HG03558 (cell line): ENCODE data around the gene GFOD1.
"Not testable (repeated sequence)": the region's sequence is repeated elsewhere in the genome, so short reads cannot be mapped to it uniquely, and the experiment has no call there.

ENCODE experiments used
- ATAC-seq: cut with Tn5 transposase; IDR thresholded peaks from one replicate; pipeline ENCODE4 v1.9.1; 2021; ENCODE audit warnings: moderate number of reproducible peaks; ENCODE audit not compliant: unreplicated experiment; ENCODE audit errors: extremely low read depth

The GFOD1 gene

DNA sequence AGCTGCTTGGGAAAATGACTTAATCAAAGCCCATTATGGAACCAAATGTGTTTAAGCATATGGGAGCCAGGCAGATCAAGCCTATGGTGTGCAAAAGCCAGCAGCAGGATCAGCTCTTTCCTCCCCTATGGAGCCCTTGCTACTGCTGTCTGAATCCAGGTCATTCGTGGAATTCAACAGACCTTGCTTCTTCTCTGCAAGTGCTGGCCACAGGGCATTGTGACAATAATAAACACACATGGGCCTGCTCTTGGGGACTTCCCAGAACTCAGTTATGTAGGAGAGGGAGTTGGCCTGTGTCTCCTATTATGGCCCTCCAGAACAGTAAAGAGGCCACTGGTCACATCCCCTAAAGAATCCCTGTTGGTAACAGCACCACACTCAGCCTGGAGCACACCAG lies 18.6 kb downstream of the GFOD1 start:
- no peak for ATAC-seq

DNA sequence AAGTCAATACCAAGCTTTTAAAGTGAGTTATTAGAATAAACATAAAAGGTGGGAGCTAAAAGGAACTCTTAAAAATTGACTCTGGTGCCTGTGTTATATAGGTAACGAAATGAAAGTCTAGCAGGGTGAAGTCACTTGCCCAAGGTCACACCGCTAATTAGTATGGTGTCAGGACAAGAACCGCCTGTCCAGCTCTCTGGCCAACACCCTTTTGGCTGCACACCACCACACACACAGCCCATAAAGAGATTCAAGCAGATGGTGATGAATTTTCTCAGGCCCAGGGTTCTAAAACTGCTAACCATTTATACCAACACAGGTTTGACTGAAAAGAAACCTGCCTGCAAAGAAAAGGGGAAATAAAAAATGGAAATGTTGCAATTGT lies 20.2 kb downstream of the GFOD1 start:
- ATAC-seq, result no peak

DNA sequence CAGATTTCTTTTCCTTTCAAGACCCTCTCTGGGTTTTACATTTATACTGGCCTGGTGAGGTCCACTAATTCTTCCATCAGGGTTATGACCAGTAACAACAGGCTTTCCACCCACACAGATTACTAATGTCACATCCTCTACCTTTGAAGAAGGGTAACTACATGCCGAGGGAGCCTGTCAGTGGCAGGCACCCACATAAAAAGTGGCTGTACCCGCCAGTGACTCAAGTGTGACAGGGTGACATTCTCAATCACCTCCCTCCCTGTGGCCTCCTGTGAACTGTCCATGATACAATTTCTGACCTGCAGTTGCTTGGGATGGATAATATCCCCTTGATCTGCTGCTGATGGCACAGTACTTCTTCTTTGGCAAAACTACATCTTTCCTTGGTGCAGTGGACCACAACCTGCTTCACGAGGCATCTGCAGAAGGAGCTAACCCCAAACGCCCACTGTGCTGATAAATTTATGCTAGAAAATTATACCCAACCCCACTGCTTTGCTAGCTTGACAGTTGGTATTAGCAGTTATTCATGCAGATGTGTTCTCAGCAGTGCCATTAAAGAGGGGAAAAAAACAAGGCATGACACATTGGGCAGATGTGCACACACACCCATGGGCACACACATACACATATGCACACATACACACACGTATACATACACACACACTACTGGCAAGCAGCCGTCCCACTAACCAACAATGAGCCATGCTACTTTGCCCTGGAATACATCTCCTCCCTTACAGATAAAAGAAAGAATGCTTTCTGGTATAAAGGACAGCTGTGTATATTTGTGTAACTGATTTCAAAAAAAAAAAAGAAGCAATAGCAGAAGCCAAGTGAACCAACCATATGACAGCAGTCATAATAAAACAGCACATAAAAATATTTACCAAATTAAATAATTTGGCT lies 20.8 kb downstream of the GFOD1 start:
- no peak for ATAC-seq

DNA sequence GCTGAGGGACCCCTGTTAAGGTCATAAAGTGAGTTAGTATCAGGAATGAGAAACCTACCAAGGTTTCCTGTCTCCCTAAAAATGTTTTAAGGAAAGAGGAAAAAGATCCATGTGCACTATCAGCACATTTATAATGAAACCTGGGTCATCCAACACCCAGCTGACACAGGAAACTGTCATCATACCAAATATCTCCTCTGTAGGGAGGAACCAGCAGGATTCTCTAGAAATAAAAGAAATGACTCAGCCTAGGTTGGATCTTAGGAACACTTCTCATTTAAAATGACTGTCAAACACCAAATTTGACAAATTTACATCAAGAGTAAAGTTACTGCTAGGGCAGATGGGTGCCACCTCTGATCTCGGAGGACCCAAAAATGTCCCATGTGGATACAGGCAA lies 21.7 kb downstream of the GFOD1 start:
- ATAC-seq, result no peak

DNA sequence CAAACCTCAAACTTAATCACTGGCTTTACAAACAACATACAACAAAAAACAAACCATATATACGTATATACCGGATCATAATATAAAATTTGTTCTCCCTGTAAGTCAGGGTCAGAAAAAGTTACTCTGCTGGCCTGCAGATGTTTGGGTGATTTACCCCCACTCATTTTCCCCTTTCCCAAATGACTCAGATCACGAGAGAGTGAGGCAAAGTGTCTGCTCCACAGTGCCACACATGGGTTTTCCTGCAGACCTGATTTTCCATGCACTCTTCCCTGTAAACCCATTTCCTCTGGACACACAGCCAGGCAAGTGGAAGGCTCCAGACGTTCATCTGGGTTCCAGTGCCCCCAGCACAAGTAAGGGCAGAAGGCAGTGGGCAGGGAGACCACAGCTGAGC lies 23.5 kb downstream of the GFOD1 start:
- no peak for ATAC-seq

DNA sequence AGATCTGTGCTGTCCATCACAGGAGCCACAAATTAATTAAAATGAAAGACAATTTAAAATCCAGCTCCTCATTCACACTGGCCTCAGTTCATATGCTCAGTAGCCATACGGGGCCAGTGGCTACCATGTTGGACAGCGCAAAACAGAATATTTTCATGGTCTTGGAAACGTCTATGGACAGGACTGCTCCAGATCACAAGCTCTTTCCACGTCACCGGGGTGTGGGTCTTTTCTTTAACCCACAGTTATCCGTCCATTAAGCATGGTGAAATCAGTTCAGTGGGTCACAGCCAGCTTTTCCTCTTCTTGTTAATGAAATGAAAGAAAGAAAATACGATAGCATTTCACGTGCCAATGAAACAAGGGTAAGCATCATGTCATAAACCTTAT lies 24.1 kb downstream of the GFOD1 start:
- ATAC-seq, result no peak

DNA sequence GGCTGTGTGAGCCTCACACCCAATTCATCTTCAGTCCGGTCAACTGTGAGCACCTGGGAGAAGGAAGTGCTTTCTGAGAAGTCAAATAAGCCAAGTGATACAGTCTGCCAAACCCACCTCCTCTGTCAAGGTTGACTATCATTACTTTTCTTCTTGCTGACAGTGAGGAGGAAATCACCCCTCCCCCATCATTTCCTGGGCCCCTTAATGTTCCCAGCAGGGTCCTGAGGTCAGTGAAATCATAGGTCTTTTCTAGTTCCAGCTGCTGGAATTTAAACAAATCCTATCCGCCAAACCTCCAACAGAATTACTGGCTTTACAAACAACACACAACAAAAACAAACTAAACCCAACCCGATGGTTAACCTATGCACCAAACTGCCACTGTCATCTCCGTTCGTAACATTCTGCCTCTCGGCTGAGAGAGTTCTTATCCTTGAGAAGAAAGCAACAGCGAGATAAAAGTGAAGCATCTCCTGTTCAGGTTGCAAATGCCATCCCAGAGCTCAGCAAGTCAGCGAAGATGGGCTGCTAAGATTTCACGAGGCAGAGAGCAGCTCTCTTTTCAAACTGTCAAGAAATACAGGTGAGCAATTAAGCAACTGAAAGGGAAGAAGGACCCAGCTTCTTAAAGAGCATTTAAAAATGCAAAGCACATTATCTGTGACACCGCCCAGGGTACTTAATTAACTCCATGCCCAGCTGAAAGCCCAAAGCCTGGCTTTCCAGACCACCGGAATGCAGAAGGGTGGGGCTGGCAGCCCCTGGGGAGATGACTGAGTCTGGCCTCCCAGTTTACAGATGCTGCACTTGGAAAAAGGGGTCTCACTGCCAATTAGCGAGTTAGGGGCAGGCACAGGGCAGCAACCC lies 24.7 kb downstream of the GFOD1 start:
- no peak for ATAC-seq

DNA sequence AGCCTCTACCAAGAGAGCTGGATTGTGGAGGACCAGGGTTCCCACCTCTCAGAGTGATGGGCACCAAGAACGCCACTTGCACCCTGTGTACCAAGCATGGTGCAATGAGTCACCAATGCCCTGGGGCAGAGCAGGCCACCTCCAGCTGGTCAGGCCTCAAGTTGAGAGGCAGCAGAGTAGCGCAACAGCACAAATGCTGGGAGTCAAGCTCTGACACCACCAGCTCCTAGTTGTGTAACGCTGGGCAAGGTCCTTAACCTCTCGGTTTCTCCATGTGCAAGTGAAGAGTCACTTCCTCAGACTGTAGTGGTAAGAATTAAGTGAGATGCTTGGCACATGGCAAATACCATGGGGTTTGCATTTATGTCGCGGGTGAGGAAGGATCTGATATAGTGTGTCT lies 25.6 kb downstream of the GFOD1 start:
- no peak for ATAC-seq

DNA sequence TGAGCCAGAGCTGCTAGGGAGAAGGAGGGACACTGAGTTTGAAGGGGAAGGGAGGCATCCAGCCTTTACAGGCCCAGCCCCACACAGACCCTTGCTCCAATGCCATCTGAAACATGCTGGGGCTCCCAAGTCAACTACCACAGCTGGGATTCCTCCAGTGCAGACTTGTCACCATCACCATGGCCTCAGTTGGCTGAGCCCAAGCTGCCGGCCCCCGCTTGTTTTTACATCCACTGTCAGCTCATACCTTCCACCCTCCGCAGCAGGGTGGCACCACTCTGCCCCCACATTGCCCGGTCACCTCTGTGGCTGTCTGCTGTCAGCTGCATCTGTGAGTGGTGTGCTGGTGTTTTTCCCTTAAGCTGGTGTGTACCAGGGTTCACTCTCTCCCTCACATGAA lies 26.1 kb downstream of the GFOD1 start:
- no peak for ATAC-seq

DNA sequence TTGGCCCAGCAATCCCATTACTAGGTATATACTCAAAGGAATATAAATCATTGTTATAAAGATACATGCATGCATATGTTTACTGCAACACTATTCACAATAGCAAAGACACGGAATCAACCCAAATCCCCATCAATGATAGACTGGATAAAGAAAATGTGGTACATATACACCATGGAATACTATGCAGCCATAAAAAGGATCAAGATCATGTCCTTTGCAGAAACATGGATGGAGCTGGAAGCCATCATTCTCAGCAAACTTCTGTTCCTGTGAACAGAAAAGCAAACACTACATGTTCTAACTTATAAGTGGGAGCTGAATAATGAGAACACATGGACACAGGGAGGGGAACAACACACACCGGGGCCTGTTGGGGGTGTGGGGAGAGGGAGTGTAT lies 27.1 kb downstream of the GFOD1 start:
- ATAC-seq, result not testable (repeated sequence)

DNA sequence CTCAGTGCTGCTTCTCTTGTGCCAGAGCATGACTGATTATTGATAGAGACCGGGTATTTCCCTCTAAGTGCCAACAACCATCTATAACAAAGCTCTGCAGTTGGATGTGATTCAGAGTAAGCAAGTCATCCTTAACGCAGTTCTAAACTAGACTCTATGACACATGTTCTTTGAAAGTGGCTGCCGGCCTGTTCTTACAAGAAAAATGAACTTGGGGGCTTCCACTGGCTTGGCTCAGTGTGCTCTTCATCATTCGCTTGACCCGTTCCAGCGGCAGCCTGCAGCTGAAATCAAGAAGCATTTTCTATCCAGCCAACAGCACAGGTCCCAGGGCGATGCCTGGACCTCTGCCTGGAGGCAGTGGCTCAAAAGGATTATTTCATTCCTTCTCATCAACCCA lies 29.8 kb downstream of the GFOD1 start:
- ATAC-seq, result no peak

DNA sequence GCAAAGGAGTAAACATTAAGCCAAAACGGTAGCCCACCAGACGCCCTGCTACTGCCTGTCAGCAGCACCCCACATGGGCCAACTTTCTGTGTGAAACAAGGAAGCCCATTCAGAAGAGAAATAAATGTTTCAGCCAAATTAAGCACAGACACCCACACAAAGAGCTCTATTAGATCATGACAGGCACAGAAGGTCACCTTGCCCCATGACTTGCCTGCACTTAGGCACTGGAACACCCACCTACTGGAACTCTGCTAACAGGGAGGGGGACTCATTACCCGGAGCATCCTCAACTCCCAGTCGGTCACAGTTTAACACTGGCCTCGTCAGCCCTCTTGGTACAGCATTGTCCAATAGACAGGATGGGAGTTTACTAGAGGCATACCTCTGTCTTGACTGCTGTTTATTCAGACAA lies 31.8 kb downstream of the GFOD1 start:
- ATAC-seq, result no peak

DNA sequence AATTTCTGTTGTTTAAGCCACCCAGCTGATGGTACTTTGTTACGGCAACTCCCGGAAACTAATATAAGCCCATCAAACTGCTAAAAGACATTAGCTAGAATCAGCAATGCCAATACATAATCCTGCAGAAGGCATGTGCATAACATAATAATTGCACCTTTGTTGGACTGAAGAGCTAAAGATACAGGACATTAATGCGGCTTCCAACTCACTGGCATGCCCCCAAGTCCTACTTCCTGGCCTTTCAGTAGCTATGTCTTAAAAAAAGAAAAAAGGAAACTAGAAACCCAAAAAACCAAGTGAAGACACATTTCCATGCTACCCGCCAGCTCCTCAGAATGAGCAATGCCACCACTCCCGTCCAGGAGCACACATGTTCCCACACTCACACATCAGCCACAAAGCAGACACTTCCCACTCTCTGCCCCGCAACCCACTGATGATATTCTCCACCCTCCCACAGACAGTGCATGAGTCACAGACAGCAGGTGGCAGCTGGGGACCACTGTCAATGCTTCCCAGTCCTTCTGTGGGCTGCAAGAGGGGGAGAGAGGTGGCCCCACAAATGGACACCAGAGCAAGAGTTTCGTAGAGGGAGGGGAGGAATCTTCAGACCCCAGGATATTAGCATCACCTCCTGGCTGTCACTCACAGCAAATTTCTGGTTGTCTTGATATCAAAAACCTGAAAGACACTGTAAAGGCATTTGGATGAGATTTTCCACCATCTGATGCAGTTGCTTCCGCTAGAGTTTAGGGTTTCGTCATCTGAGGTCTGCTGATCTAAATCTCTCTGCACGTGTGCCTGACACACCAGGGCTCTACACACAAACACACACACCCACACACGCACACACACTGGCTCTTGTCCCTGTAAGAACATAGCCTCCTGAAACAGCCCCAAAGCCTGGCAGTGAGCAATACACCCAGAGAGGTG lies 32.8 kb downstream of the GFOD1 start:
- ATAC-seq, result no peak

DNA sequence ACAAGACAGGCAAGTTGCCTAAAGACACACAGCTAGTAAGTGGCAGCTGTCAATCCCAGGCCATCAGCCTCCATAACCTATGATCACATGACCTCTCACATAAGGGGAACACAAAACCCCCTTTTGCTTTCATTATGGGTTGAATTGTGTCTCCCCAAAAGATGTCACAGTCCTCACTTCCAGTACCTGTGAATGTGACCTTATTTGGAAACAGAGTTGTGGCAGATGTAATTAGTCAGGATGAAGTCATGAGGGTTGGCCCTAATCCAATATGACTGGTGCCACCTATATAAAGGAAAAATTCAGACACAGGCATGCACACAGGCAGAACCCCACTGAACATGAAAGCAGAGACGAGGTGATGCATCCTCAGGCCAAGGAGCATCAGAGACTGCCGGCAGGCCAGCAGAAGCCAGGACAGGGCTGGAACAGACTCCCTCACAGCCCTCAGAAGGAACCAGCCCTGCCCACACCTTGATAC lies 33.6 kb downstream of the GFOD1 start:
- ATAC-seq, result no peak

DNA sequence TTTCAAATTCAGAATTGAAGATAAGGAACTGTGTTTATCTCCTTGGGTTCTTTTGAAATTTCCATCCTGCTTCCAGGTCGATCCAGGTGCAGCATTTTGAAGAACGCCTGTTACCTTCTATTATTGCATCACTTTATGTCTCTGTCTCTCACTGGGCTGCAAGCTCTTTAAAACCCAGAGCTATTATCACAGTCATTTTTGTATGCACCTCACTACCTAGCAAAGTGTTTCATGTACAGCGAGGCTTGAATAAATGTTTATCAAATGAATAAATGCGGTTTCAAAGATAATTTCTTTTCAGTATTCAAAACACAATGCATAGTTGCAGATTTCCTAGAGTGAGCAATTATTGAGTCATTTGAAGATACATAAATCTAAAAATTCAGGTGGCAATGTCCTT lies 34.2 kb downstream of the GFOD1 start:
- no peak for ATAC-seq

DNA sequence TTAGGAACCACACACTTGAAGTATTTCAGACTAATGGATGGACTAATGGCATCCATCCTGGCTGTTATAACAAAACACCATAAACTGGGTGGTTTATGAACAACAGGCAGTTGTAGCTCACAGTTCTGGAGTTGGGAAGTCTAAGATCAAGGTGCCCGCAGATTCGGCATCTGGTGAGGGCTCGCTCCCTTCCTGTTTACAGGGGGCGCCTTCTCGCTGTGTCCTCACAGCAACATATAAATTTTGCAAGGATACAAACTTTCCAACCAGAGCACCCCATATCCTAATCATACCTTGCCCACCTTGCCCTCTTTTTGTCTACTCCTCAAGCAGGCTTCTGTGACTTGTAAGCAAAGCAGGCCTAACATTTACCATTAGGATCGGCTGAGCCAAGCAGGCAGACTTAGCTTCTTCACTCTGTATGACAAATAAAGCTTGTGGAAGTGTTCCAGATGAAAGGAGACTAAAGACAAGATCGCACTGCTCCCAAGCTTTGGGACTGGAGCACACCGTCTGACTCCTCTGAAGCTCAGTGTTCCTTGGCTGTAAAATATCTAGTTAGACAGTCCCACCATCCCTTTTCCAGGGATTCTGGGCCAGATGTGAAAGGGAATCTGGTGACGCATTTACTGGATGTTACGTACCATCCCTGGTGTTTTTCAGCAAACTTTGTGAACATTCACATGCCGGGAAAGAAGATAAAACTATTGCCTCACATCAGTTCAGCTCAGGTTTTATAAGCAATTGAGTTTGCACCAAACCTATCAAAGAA lies 34.9 kb downstream of the GFOD1 start:
- no peak for ATAC-seq

DNA sequence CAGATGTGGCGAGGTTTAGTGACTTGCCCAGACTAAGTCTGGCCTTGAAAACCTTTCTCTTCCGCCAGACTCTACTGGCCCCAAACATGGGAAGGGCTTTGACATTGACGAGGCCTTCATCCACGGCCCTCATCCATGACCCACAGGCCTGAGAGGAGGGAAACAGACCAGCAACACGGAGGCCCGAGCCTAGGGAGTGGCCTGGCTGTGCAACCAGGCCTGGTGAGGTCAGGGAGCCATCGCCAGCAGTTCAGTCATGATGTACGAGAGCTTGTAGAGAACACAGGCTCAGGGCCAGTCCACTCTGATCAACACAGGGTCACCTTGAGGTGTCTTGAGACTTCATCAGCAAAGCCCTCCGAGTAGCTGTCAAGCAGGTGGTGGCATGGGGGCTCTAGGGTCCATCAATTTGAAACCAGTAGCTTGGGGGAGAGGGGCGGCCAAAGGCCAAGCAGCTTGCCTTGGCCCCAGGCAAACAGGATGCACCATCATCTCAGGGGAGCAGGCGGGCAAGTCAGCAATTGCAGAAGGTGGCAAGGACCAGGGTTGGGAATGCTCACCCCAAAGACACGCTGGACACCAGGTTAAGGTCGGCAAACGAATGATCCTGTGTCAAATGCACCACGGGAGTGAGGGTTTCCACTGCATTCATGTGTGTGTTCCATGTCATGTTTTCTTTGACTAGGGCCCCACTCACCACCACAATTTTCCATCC lies 36.1 kb downstream of the GFOD1 start:
- ATAC-seq, result no peak

DNA sequence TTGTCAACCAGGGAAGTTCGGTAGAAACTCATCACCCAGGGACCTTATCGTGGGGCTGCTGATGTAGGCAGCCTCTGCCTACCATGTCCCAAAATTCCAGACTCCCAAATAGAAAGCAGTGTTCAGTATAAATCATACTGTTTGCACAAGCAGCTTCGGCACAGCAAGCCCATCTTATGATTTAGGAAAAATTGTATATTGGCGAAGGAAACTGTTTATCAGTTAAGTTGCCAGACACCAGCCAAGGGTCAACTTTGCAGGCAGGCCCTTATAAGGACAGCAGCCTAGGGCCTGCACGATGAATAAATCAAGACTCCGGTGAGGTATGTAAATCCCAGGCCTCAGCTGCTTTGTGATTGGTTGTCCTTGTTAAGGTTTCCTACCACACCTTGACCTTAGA lies 36.8 kb downstream of the GFOD1 start:
- ATAC-seq, result no peak
